GM19193 (cell line): ENCODE results near the gene PLXNA2.

Experiments used
- POLR2A ChIP-seq: IDR thresholded peaks from 4 replicates; pipeline ENCODE4 v1.6.1; 2011; ENCODE audit not compliant: insufficient read depth, insufficient read length; ENCODE audit errors: extremely low read depth

Gene PLXNA2

GRCh38 chr1:208045463-208046260 is 198.5 kb downstream of the PLXNA2 start:
- TF ChIP-seq POLR2A = no peak

DNA sequence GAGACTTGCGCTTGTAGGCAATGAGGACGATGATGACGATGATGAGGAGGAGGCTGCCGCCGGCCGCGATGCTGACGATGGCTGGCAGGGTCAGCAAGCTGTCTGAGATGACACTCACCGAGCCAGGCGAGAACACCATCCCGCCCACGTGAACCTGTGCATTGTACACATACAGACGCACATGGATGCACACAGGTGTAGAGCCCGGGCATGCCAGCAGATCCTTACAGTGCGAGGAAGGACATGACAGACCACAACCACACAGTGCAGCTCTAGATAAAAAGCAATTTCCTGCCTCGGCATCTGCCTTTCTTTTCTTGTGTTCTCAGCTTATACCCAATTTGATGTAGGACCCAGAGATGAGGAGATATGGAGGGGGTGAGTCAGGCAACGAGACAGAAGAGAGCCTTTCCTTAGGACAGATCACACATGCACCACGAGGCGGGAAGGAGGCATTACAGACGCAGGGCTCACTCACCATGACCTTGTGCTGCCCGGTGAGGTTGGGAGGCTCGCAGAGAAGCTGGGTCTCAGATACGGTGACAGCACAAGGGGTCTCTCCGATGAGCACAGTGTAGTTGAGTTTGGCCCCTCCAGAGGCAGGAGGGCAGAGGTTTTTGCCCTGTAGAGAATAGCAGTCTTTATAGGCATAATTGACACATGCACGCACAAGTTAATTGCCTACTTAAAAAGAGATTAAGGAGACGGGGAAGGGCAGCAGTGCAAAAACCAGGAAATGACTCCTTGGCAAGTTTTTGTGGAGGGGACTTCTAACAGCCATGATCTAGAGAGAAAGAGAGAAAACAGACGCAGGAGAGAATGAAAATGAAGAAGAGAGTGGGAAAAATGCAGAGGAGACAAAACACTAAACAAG is 199.4 kb downstream of the PLXNA2 start:
- TF ChIP-seq POLR2A = no peak

- TF ChIP-seq POLR2A = no peak
Measured at GRCh38 chr1:208043691-208044181, 200.4 kb downstream of the PLXNA2 start.

GRCh38 chr1:208042868-208043267 is 201.3 kb downstream of the PLXNA2 start:
- no peak for TF ChIP-seq POLR2A

- TF ChIP-seq POLR2A = no peak
Measured at GRCh38 chr1:208042041-208042615, 202.1 kb downstream of the PLXNA2 start.

- no peak for TF ChIP-seq POLR2A
Measured at GRCh38 chr1:208041505-208041904, 202.7 kb downstream of the PLXNA2 start.

GRCh38 chr1:208040821-208041297 is 203.3 kb downstream of the PLXNA2 start:
- no peak for TF ChIP-seq POLR2A

DNA sequence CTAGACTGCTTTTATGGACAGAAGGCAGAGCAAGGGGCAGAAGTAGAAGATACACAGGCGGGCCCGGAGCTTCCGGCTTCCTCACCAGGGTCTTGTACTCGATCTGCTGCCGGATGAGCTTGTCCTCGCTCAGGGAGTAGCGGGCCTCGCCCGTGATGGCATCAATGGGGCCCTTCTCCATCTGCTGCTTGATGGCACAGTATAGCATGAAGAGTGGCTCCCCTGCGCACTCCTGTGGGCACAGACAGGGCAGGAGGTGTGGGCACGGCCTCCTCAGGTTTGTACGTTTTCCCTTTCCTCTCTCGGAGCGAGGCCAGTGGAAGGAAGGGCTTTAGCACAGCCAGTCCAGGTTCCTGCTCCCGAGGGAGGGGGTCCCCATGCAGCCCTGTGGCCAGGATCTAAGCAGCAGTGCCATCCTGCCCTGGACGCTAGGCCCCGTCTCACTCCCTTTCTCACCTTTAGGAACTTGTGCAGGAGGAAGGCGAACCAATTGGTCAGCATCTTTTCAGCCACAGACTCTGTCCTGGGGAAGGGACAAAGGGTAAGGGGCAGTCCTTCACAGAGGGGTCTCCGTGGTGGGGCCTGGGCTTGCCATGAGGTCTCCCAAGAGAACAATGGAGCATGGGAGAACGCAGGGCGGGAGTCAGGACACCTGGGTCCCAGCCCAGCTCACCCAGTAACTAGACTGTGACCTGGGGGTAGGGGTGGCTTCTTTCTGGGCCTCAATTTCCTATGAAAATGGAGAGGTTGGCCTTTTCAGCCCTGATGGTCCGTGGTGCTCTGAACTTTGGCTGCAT is 204.4 kb downstream of the PLXNA2 start:
- TF ChIP-seq POLR2A = no peak

GRCh38 chr1:208038303-208038702 is 205.9 kb downstream of the PLXNA2 start:
- no peak for TF ChIP-seq POLR2A

GRCh38 chr1:208036918-208037766 is 207.0 kb downstream of the PLXNA2 start:
- TF ChIP-seq POLR2A = no peak

DNA sequence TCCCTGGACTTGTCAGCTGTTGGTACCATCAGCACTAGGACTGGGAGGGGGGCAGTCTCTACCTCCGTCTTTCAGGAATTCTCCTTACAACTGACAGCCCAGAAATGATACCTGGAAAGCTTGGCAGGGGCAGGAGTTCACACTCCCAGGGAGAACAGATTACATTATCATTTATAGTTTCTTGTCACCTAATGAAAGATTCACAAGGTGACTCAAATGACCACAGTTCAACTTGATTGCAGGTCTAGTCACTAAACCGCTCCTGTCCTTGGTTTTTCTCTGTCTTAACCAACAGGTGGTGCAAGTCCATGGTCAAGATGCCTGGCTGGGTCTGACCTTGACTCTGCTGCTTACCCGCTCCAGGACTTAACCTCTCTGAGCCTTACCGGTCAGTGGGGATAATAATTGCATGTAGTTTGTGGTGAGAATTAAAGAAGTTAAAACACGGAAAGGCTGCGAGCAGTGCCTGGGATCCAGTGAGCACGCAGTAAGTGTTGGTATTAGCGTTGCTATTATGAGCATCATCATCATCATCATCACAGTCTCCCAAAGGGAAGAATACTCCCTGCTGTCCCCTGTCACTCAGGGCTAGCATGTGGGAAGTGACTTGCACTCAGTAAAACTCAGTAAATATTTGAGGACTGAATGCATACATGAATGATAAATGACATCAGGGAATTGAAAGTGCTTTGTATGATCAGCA is 207.9 kb downstream of the PLXNA2 start:
- no peak for TF ChIP-seq POLR2A

DNA sequence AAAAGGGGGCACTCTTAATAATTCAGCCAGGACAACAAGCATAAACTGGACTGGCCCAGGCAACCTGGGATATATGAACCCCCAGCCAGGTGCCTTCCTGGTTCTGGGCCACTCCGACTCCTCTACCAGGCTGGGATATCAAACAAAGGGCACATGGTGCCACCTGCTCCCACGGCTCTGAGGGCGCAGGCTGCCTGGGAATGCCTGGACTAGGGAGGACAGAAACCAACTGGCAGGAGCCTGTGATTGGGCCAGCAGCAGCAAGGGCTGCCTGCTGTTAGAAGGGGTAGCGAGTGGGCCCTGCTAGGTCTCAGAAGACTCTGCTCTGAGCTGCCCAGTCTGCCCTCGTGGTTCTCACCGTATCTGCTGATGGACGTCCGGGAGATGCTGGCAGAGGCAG is 210.0 kb downstream of the PLXNA2 start:
- TF ChIP-seq POLR2A = no peak

DNA sequence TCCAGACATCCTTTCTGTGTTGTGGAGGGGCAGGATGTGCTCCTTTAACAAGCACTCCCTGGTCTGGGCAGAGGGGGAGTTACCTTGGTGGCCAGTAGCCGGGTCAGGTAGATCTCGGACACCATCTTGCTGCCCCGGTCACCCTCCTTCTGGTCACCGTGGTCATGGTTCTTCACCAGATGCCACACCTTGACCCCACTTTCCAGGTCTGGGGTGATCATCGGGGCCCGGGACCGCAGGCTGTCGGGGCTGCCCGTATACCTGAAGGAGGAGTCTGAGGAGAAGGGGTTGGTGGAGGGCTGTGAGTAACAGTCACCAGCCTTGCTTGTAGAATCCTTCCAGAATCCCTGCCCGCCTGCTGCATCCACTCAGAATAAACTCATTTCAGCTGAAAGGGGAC is 210.9 kb downstream of the PLXNA2 start:
- TF ChIP-seq POLR2A = no peak
